Measurements from ENCODE around the gene CSTF3. TPM values are rescaled to one million over a fixed set of nuclear protein-coding genes. Genes with fewer than 3 reads are reported as not detected.

The CSTF3 gene
- total RNA-seq, 3 donors from 2014 or later, result 9.0 to 33.4 (median 15.7) TPM

DNA sequence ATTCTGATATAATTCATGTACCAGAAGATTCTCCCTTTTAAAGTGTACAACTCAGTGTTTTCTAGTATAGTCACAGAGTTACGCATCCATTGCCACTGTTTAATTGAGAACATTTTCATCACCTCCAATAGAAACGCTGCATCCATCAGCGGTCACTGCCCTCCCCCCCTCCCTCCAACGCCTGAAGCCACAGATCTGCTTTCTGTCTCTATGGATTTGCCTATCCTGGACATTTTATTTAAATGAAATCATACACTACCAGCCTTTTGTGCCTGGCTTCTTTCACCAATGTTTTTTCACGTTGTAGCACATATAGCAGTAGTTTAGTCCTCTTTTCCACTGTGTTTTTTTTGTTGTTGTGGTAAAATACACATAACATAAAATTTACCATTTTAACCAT, 99.1 kb downstream of the CSTF3 start:
- no peaks in the 10 kb centered on the region for H3K36me3 ChIP-seq
- H3K27ac ChIP-seq, result no peak overlapping the region
- TF ChIP-seq POLR2AphosphoS5 (IDR thresholded peaks at IDR 0.05), result no peak
- TF ChIP-seq, protein P1, sequence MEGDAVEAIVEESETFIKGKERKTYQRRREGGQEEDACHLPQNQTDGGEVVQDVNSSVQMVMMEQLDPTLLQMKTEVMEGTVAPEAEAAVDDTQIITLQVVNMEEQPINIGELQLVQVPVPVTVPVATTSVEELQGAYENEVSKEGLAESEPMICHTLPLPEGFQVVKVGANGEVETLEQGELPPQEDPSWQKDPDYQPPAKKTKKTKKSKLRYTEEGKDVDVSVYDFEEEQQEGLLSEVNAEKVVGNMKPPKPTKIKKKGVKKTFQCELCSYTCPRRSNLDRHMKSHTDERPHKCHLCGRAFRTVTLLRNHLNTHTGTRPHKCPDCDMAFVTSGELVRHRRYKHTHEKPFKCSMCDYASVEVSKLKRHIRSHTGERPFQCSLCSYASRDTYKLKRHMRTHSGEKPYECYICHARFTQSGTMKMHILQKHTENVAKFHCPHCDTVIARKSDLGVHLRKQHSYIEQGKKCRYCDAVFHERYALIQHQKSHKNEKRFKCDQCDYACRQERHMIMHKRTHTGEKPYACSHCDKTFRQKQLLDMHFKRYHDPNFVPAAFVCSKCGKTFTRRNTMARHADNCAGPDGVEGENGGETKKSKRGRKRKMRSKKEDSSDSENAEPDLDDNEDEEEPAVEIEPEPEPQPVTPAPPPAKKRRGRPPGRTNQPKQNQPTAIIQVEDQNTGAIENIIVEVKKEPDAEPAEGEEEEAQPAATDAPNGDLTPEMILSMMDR (IDR thresholded peaks at IDR 0.05), result no peak
- TF ChIP-seq POLR2A (IDR thresholded peaks at IDR 0.05), result no peak
- H3K4me1 ChIP-seq, result no peaks in the 10 kb centered on the region
- no peak overlapping the region for H3K4me3 ChIP-seq
- no peak for DNase-seq (ENCODE audit: low spot score in 2 of 2)
- H3K9me3 ChIP-seq, result no peaks in the 10 kb centered on the region
- no peaks in the 10 kb centered on the region for H3K27me3 ChIP-seq
- intact Hi-C loops (cut with DNase I; ENCODE audit: low total_unique reads), result no loop called here

DNA sequence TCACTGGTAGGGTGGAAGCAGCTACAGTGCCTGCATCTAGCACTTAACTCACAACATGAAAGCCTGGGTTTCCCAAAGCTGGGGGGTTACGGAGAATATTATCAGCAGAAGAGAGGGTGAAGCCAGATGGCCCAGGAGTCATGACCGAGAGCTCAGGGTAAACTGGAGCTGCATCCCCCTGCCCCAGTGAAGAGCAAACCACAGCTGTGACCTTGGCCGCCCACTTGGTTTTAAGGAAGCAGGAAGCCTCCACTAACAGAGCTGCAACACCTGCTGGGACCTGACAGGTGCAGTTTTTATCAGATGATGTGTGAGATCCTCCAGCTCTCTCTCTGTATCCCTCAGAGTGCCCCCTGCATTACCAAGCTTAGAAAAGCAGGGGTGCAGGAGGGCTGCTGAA, 101.0 kb downstream of the CSTF3 start:
- no peak for TF ChIP-seq POLR2AphosphoS5 (IDR thresholded peaks at IDR 0.05)
- TF ChIP-seq POLR2A (IDR thresholded peaks at IDR 0.05), result no peak
- TF ChIP-seq, protein P1 (IDR thresholded peaks at IDR 0.05), result no peak
- no peak overlapping the region for H3K4me3 ChIP-seq
- no peaks in the 10 kb centered on the region for H3K9me3 ChIP-seq
- intact Hi-C loops (cut with DNase I; ENCODE audit: low total_unique reads), result no loop called here
- H3K27ac ChIP-seq, result no peak overlapping the region
- H3K27me3 ChIP-seq, result no peaks in the 10 kb centered on the region
- H3K36me3 ChIP-seq, result no peaks in the 10 kb centered on the region
- DNase-seq (ENCODE audit: low spot score in 2 of 2), result no peak
- no peaks in the 10 kb centered on the region for H3K4me1 ChIP-seq

DNA sequence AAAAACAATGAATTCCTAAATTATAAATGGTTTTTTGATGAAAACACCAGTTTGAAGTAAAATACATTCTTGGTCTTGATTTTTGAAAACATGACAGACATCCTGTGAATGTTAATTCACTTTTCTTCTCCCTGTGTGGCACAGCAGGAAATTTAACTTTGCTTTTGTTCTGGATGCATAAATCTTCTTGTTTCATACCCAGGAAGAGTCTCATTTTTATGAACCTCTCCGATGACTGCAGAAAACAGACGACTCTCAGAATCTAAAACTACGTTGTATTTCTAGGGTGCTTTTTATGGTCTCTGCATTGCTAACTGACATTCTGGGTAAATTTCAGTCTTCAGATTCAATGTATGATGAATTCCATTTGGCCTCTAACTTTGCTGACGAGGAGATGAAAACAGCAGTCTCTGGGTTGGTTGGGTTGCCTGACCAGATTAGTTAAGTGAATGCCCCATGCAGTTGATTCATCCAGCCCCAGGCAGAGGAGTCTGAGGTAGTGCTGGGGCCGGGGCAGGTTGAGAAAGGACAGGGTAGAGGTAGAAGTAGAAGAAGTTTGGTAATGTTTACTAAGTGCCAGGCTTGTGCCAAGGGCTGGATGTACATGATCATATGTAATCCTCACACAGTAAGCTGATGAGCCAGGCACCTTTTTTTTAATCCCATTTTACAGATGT, 101.8 kb downstream of the CSTF3 start:
- no peak overlapping the region for H3K4me3 ChIP-seq
- no peaks in the 10 kb centered on the region for H3K27me3 ChIP-seq
- H3K36me3 ChIP-seq, result no peaks in the 10 kb centered on the region
- intact Hi-C loops (cut with DNase I; ENCODE audit: low total_unique reads), result no loop called here
- DNase-seq (ENCODE audit: low spot score in 2 of 2), result no peak
- H3K4me1 ChIP-seq, result no peaks in the 10 kb centered on the region
- no peaks in the 10 kb centered on the region for H3K9me3 ChIP-seq
- TF ChIP-seq POLR2AphosphoS5 (IDR thresholded peaks at IDR 0.05), result no peak
- no peak for TF ChIP-seq POLR2A (IDR thresholded peaks at IDR 0.05)
- TF ChIP-seq, protein P1 (IDR thresholded peaks at IDR 0.05), result no peak
- H3K27ac ChIP-seq, result no peak overlapping the region

DNA sequence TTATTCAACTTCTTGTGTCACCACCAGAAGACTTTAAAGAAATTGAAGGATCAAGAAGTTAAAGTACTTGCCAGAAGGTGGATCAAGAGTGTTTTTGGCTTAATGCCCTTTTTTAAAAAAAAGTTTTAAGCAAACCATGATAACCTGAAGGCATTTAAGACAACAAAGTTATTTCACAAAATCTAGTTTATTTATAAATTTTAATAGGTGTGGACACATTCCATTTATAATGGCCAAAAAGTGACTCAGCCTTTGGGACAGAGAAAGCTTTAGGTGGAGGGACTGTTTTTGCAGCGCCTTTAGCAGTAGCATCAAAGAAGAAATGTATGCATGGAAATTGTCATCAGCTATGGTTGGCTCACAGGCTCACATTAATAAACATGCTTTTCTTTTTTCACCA, 104.0 kb downstream of the CSTF3 start:
- Histone ChIP-seq H3K9me3 (no peaks in the 10 kb centered on the region), H3K36me3 (no peaks in the 10 kb centered on the region), H3K4me3 (no peak overlapping the region), H3K27me3 (no peaks in the 10 kb centered on the region), H3K4me1 (no peaks in the 10 kb centered on the region), H3K27ac (no peak overlapping the region)
- no peak for DNase-seq (ENCODE audit: low spot score in 2 of 2)
- TF ChIP-seq POLR2AphosphoS5 (IDR thresholded peaks at IDR 0.05), result no peak
- TF ChIP-seq, protein P1 (IDR thresholded peaks at IDR 0.05), result no peak
- no peak for TF ChIP-seq POLR2A (IDR thresholded peaks at IDR 0.05)
- intact Hi-C loops (cut with DNase I; ENCODE audit: low total_unique reads), result no loop called here

DNA sequence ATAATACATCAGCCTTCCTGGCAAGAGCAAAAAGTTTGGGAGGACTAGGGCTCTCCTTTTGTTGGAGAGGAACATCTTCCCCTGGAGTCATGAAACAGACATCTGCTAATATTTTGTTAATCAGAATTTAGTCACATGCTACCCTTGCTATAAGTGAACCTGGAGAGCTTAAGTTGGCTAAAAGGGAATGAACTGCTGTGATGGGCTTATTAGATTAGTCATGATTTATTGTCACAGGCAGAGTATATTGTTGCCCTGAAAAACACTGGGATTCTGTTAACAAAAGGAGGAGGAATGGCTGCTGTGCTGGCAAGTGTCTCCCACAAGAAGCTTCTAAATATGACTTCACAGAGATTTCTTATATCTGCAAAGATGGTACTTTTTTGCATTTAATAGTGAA, 105.9 kb downstream of the CSTF3 start:
- no peak for DNase-seq (ENCODE audit: low spot score in 2 of 2)
- no peak overlapping the region for H3K27ac ChIP-seq
- no peaks in the 10 kb centered on the region for H3K27me3 ChIP-seq
- H3K4me3 ChIP-seq, result no peak overlapping the region
- no peaks in the 10 kb centered on the region for H3K36me3 ChIP-seq
- H3K9me3 ChIP-seq, result no peaks in the 10 kb centered on the region
- TF ChIP-seq POLR2A (IDR thresholded peaks at IDR 0.05), result no peak
- TF ChIP-seq, protein P1 (IDR thresholded peaks at IDR 0.05), result no peak
- no peak for TF ChIP-seq POLR2AphosphoS5 (IDR thresholded peaks at IDR 0.05)
- intact Hi-C loops (cut with DNase I; ENCODE audit: low total_unique reads), result no loop called here
- no peaks in the 10 kb centered on the region for H3K4me1 ChIP-seq
